Fibroblast of the aortic adventitia (primary cell): ENCODE measurements around the gene RAC2. TPM values are rescaled to one million over a fixed set of nuclear protein-coding genes. Genes with fewer than 3 reads are reported as not detected.

Experiments used
- DNase-seq: peaks from one replicate; pipeline ENCODE4 v3.0.0-alpha.2; 2010; ENCODE audit warnings: low read depth
- H3K4me3 ChIP-seq: 2 replicates; pipeline ENCODE4 v1.5.1; 2011; ENCODE audit warnings: low read depth, mild to moderate bottlenecking, control low read depth, low read length, moderate library complexity
- total RNA-seq: library from RNA; depleted of rRNA; stranded (reverse); fragments of >200 nt; gene quantifications from 2 replicates; pipeline ENCODE4 v1.2.3, GENCODE V29; 2012; ENCODE audit warnings: low replicate concordance
- TF ChIP-seq, protein P1 (sequence below): IDR thresholded peaks from 2 replicates; pipeline ENCODE4 v1.5.1; 2011; ENCODE audit warnings: mild to moderate bottlenecking, low read length, control low read depth, inconsistent platforms; ENCODE audit not compliant: insufficient read depth

Gene RAC2
- 5.6 and 14.4 TPM in 2 replicates for total RNA-seq

DNA sequence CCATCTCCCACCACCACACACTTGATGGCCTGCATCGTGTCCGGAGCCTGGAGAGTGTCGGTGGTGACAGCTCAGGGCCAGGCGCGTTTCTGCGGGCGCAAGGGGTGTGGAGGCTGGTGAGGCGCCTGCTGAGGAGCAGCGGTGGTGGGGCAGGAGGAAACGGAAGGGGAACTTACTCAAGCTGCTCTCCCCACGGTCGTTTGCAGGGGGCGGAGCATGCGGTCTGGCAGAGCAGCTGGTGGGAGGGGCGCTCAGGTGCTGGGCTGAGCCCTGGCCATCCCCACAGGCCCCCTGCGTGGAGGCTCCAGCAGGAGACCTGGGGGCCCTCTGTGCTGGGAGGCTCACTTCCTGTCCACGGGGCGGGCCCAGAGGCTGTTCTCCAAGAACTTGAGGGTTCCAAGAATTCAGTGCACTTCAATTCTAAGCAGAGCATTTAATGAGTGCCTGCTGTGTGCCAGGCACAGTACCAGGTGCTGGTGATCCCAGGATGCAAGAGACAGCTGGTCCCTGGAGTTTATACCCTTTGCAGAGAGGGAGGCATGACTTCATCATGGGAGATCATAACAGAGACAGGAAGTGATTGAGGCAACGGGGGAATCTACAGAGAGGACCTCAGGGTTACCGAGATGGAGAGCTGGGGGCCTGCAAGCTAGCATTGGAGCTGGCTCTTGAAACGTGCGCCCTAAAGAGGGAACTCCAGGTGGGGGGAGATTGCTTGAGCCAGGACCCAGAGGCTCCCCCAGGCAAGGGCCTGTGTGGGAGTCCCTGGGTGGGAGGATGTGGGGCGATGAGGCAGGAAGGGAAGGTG is at the start of gene RAC2:
Gene RAC2 (minus strand): TSS at position 156 of the 808 bp plus-strand sequence. CDS start 121 bp downstream, at position 35.
- peak; percentile 58 for DNase-seq
- TF ChIP-seq, protein P1, sequence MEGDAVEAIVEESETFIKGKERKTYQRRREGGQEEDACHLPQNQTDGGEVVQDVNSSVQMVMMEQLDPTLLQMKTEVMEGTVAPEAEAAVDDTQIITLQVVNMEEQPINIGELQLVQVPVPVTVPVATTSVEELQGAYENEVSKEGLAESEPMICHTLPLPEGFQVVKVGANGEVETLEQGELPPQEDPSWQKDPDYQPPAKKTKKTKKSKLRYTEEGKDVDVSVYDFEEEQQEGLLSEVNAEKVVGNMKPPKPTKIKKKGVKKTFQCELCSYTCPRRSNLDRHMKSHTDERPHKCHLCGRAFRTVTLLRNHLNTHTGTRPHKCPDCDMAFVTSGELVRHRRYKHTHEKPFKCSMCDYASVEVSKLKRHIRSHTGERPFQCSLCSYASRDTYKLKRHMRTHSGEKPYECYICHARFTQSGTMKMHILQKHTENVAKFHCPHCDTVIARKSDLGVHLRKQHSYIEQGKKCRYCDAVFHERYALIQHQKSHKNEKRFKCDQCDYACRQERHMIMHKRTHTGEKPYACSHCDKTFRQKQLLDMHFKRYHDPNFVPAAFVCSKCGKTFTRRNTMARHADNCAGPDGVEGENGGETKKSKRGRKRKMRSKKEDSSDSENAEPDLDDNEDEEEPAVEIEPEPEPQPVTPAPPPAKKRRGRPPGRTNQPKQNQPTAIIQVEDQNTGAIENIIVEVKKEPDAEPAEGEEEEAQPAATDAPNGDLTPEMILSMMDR, result no peak

DNA sequence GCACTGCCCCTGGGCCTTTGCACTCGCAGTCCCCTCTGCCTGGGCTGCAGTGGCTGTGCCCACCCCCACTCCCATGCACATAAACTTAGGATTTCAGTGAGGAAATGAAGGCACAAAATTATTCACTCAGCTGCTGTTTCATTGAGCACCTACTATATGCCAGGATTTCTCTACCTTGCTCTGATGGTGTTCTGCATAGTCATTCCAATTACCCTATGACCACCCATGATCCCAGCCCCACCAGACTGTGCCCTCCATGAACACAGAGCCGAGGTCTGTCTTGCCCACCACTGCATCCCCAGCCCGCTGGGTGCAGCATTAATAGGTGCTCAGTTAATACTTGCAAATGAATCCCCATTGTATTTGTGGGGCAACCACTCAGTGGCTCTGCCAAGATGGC is 49.1 kb upstream of the RAC2 start:
- TF ChIP-seq, protein P1, result no peak
- no peak for DNase-seq
- H3K4me3 ChIP-seq, result no peak overlapping the region

More for the DNA sequence above, at the start of gene RAC2:
- peak within 1 kb of the TSS; percentile 66 for H3K4me3 ChIP-seq

DNA sequence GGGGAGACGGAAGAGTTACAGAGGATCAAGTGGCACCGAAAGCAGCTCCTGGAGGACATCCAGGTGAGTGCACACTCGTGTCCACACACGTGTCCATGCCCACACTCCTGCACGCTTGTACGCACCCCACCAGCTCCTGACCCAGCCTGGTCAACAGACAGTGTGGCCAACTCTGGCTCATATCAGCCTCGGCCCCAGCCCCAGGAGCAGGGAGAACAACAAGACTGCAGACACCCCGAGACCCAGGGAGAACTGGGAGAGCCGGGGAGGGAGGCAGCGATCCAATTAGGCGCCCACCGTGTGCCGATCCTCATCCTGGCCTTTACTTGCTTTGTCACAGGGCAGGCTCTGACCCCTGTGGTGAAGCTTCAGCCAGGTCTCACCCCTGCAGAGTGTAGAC is 48.6 kb upstream of the RAC2 start:
- TF ChIP-seq, protein P1, result no peak
- no peak overlapping the region for H3K4me3 ChIP-seq
- DNase-seq, result no peak

DNA sequence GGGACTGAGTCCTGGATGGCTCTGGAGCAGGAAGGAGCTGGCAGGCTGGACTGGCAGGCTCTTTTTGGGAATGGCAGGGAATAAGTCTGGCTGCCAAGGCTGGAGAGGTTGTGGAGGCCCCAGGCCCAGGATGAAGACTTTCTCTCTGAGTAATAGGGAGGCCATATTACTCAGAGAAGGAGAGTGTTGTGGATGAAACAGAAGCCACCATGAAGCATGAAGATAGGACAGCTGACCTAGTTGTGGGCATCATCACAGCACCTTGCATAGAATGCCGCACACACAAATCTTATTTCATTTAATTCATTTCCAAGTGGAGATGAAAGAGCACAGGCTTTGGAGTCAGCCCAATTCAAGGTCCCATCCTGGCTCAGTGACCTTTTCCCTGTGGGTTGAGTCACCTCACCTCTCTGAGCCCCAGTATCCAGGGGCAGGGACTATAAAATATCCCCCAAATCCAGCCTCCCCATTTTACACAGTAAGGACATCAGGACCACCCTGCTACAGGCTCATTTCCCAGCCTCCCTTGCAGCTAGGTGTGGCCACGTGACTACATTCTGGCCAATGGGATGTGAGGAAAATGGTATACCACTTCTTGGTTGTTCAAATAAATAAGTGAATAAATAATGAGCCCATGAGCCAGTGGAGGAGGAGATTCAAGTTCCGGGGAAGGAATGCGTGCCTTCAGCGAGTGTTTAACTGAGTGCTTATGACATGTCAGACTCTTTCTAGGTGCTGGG is 47.7 kb upstream of the RAC2 start:
- TF ChIP-seq, protein P1, result no peak
- no peak overlapping the region for H3K4me3 ChIP-seq
- DNase-seq, result no peak

DNA sequence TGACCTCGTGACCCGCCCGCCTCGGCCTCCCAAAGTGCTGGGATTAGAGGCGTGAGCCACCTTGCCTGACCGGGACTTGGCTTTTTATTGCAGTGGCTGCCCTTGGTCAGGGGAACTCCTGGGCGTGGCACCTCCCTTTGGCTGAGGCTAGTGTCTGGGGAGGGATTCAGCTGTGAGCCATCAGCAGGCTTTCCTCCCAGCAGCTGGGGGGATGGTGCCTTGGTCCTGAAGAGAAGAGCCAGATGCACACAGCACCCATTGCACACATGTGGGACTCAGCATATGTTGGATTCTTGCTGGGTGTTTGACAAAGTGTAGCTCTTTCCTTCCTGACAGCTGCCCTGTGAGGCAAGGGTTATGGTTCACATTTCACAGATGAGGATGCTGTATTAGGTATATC is 46.7 kb upstream of the RAC2 start:
- TF ChIP-seq, protein P1, result no peak
- peak; percentile 85 for DNase-seq
- no peak overlapping the region for H3K4me3 ChIP-seq

DNA sequence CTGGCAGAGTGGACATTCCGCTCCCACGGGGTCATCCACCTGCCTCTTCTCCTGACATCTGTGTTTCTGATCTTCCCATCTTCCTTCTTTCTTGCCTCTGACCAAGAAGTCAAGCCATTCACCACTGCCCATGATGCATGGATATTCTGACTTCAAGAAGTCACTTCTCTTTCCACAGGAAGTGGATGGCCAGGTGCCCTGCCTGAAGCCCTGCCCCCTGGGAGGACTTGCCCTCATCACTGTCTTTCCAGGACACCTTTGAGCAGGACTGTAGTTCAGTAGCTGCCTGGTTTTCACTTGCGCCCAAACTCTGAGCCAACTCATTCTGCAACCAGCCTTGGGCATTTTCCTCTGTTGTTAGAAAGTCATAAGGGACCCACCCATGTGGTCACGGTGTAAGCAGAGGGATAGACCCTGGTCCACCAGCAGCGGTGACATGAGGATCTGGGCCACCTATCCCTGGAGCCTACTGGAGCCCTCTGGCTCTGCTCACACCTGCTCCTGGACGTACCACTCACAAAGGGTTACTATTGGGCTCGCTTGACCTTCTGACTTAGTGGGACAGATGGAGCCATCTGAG is 45.2 kb upstream of the RAC2 start:
- DNase-seq, result no peak
- TF ChIP-seq, protein P1, result no peak
- no peak overlapping the region for H3K4me3 ChIP-seq
